Measurements from ENCODE around the gene MYL7. TPM values are rescaled to one million over a fixed set of nuclear protein-coding genes. Genes with fewer than 3 reads are reported as not detected.

Gene MYL7
- total and polyA plus RNA-seq, 2 donors (not counting 3 experiments of a cell fraction or from before 2014, with no cell fraction given): not detected

- no peak for DNase-seq (ENCODE audit: low read depth, low spot score)
- Histone ChIP-seq H3K4me3 (replicated peaks in 1 of 3; ENCODE audit: insufficient read depth in 1 of 3, low read depth in 1 of 3, low read length in 3 of 3) (no peak overlapping the region), H3K36me3 (ENCODE audit: control insufficient read depth in 2 of 2, extremely low read depth in 1 of 2, insufficient read depth in 2 of 2, low read length in 2 of 2) (peaks cover 3 to 11% of the 10 kb centered on the region in 2 experiments), H2AFZ (ENCODE audit: low read depth, low read length) (no peak overlapping the region), H4K20me1 (replicated peaks; ENCODE audit: control insufficient read depth, extremely low read depth, insufficient read depth, low read length) (no peaks in the 10 kb centered on the region), H3K27me3 (ENCODE audit: control insufficient read depth in 2 of 2, insufficient read depth in 2 of 2, low read length in 2 of 2) (no peaks in the 10 kb centered on the region), H3K9me1 (replicated peaks; ENCODE audit: control insufficient read depth, extremely low read depth, insufficient read depth, low read length) (no peaks in the 10 kb centered on the region), H3K4me2 (ENCODE audit: insufficient read depth, low read length) (no peak overlapping the region), H3K79me2 (ENCODE audit: control insufficient read depth, insufficient read depth, low read length) (no peaks in the 10 kb centered on the region), H3K9ac (replicated peaks; ENCODE audit: extremely low read depth, insufficient read depth, low read length) (no peak overlapping the region), H3K27ac (ENCODE audit: insufficient read depth, low read depth, low read length) (no peak overlapping the region), H3K9me3 (replicated peaks; ENCODE audit: control insufficient read depth, insufficient read depth, low read length) (no peaks in the 10 kb centered on the region), H3K4me1 (ENCODE audit: control insufficient read depth, extremely low read depth, insufficient read depth, low read length) (no peaks in the 10 kb centered on the region)
- dilution Hi-C loops (cut with MboI; ENCODE audit: extremely low pct_ligation_motif_present, low sequenced_read_pairs): no loop called here
- ChIA-PET POLR2A (no interaction called here), CTCF (interaction anchor here (1.6 kb wide), 1 partner anchor 38 kb away, joined by 8 read pairs; no protein-coding TSS in a partner anchor)
- no TSS peak for BruUV-seq (replicated peaks)
- no peak for FAIRE-seq
- TF ChIP-seq GATA2 (IDR thresholded peaks at IDR 0.05; ENCODE audit: insufficient read depth, insufficient read length, low read depth, low read length) (no peak), CTCF (IDR thresholded peaks at IDR 0.05; ENCODE audit: extremely low read depth in 1 of 2, insufficient read depth in 1 of 2, low read depth in 1 of 2, low read length in 2 of 2) (no peak), EZH2 (IDR thresholded peaks at IDR 0.05; ENCODE audit: borderline replicate concordance, low read depth, low read length, severe bottlenecking) (no peak), POLR2A (IDR thresholded peaks at IDR 0.05; ENCODE audit: low read depth, low read length) (no peak), FOS (IDR thresholded peaks at IDR 0.05; ENCODE audit: borderline replicate concordance, insufficient read depth, low read length) (no peak), JUN (IDR thresholded peaks at IDR 0.05; ENCODE audit: borderline replicate concordance, insufficient read depth, insufficient read length, low read depth) (no peak), MYC (IDR thresholded peaks at IDR 0.05; ENCODE audit: low read depth, low read length) (no peak), POLR2AphosphoS5 (IDR thresholded peaks at IDR 0.05; ENCODE audit: insufficient read depth, low read depth, low read length) (no peak)
- TF ChIP-seq, protein P1, sequence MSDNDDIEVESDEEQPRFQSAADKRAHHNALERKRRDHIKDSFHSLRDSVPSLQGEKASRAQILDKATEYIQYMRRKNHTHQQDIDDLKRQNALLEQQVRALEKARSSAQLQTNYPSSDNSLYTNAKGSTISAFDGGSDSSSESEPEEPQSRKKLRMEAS (IDR thresholded peaks at IDR 0.05; ENCODE audit: insufficient read depth, insufficient read length): no peak
- intact Hi-C loops (cut with micrococcal nuclease): no loop called here
These were observed 30.2 kb downstream of the MYL7 start for GRCh38 chr7:44110719-44111635.

Data from endothelial cell of umbilical vein (primary cell).